Measurements from ENCODE around the gene TMEM30A. TPM values are rescaled to one million over a fixed set of nuclear protein-coding genes. Genes with fewer than 3 reads are reported as not detected.

TMEM30A gene
- polyA plus RNA-seq, 1 donor from 2014 or later = 31.5 TPM

GRCh38 chr6:75282706-75283105 is 1.9 kb downstream of the TMEM30A start:
- Mint-ChIP-seq H3K9me3 (no peaks in the 10 kb centered on the region), H3K36me3 (peaks cover 4% of the 10 kb centered on the region), H3K4me3 (peak overlapping the region; percentile 39 to 83 (median 68)), H3K27ac (no peak overlapping the region), H3K27me3 (no peaks in the 10 kb centered on the region), H3K4me1 (peaks cover 25 to 47% (median 34%) of the 10 kb centered on the region in 3 donors)

- Mint-ChIP-seq H3K9me3 (no peaks in the 10 kb centered on the region), H3K4me1 (peaks cover 21 to 37% (median 32%) of the 10 kb centered on the region in 3 donors), H3K27me3 (no peaks in the 10 kb centered on the region), H3K4me3 (peak overlapping the region in 2 of 4 donors; percentile 56 to 59), H3K27ac (peak overlapping the region in 1 of 3 donors; percentile 33), H3K36me3 (peaks cover 2% of the 10 kb centered on the region)
Measured at GRCh38 chr6:75281653-75282052, 2.9 kb downstream of the TMEM30A start.

- Mint-ChIP-seq H3K27ac (peak overlapping the region in 1 of 3 donors; percentile 28), H3K4me3 (no peak overlapping the region), H3K4me1 (peaks cover 30 to 42% (median 31%) of the 10 kb centered on the region in 3 donors), H3K27me3 (no peaks in the 10 kb centered on the region), H3K36me3 (peaks cover 2% of the 10 kb centered on the region), H3K9me3 (no peaks in the 10 kb centered on the region)
Measured at GRCh38 chr6:75280131-75280855, 4.3 kb downstream of the TMEM30A start.

- Mint-ChIP-seq H3K27ac (no peak overlapping the region), H3K4me1 (peaks cover 35 to 48% (median 36%) of the 10 kb centered on the region in 3 donors), H3K4me3 (no peak overlapping the region), H3K36me3 (peaks cover 2% of the 10 kb centered on the region), H3K27me3 (no peaks in the 10 kb centered on the region), H3K9me3 (no peaks in the 10 kb centered on the region)
Measured at GRCh38 chr6:75279418-75279817, 5.2 kb downstream of the TMEM30A start.

- H3K27me3 Mint-ChIP-seq = no peaks in the 10 kb centered on the region
- peaks cover 43 to 56% (median 44%) of the 10 kb centered on the region in 3 donors for H3K4me1 Mint-ChIP-seq
- H3K9me3 Mint-ChIP-seq = no peaks in the 10 kb centered on the region
- peak overlapping the region in 1 of 3 donors; percentile 34 for H3K27ac Mint-ChIP-seq
- peaks cover 2% of the 10 kb centered on the region for H3K36me3 Mint-ChIP-seq
- H3K4me3 Mint-ChIP-seq = peak overlapping the region in 1 of 4 donors; percentile 23
Measured at GRCh38 chr6:75278474-75279077, 6.0 kb downstream of the TMEM30A start.

GRCh38 chr6:75275067-75275466 is 9.5 kb downstream of the TMEM30A start:
- Mint-ChIP-seq H3K9me3 (no peaks in the 10 kb centered on the region), H3K4me1 (peaks cover 41 to 56% (median 44%) of the 10 kb centered on the region in 3 donors), H3K4me3 (no peak overlapping the region), H3K36me3 (peaks cover 7% of the 10 kb centered on the region), H3K27ac (peak overlapping the region in 1 of 3 donors; percentile 54), H3K27me3 (no peaks in the 10 kb centered on the region)

GRCh38 chr6:75273009-75273408 is 11.6 kb downstream of the TMEM30A start:
- H3K4me3 Mint-ChIP-seq = peak overlapping the region in 1 of 4 donors; percentile 43
- no peaks in the 10 kb centered on the region for H3K9me3 Mint-ChIP-seq
- H3K4me1 Mint-ChIP-seq = peaks cover 30 to 50% (median 31%) of the 10 kb centered on the region in 3 donors
- peak overlapping the region in 2 of 3 donors; percentile 52 to 67 for H3K27ac Mint-ChIP-seq
- no peaks in the 10 kb centered on the region for H3K27me3 Mint-ChIP-seq
- H3K36me3 Mint-ChIP-seq = peaks cover 7% of the 10 kb centered on the region

- Mint-ChIP-seq H3K4me3 (no peak overlapping the region), H3K27ac (peak overlapping the region in 2 of 3 donors; percentile 13 to 67), H3K4me1 (peaks cover 31 to 53% (median 33%) of the 10 kb centered on the region in 3 donors)
Measured at GRCh38 chr6:75272145-75272840, 12.3 kb downstream of the TMEM30A start.

GRCh38 chr6:75268988-75269354 is 15.6 kb downstream of the TMEM30A start:
- H3K9me3 Mint-ChIP-seq = no peaks in the 10 kb centered on the region
- no peaks in the 10 kb centered on the region for H3K27me3 Mint-ChIP-seq
- peak overlapping the region in 1 of 3 donors; percentile 26 for H3K27ac Mint-ChIP-seq
- H3K4me1 Mint-ChIP-seq = peaks cover 14 to 32% (median 18%) of the 10 kb centered on the region in 3 donors
- H3K36me3 Mint-ChIP-seq = peaks cover 5% of the 10 kb centered on the region
- H3K4me3 Mint-ChIP-seq = no peak overlapping the region

More at GRCh38 chr6:75272145-75272840, 12.3 kb downstream of the TMEM30A start:
- Mint-ChIP-seq H3K27me3 (no peaks in the 10 kb centered on the region), H3K36me3 (peaks cover 7% of the 10 kb centered on the region), H3K9me3 (no peaks in the 10 kb centered on the region)

GRCh38 chr6:75268121-75268987 is 16.2 kb downstream of the TMEM30A start:
- no peaks in the 10 kb centered on the region for H3K27me3 Mint-ChIP-seq
- peaks cover 5% of the 10 kb centered on the region for H3K36me3 Mint-ChIP-seq
- no peak overlapping the region for H3K4me3 Mint-ChIP-seq
- peaks cover 10 to 29% (median 15%) of the 10 kb centered on the region in 3 donors for H3K4me1 Mint-ChIP-seq
- H3K9me3 Mint-ChIP-seq = no peaks in the 10 kb centered on the region
- peak overlapping the region in 1 of 3 donors; percentile 26 for H3K27ac Mint-ChIP-seq

- Mint-ChIP-seq H3K27ac (no peak overlapping the region), H3K36me3 (peaks cover 2% of the 10 kb centered on the region), H3K4me3 (no peak overlapping the region), H3K4me1 (peaks cover 10 to 22% (median 12%) of the 10 kb centered on the region in 3 donors), H3K9me3 (no peaks in the 10 kb centered on the region), H3K27me3 (no peaks in the 10 kb centered on the region)
Measured at GRCh38 chr6:75267461-75267860, 17.1 kb downstream of the TMEM30A start.

- Mint-ChIP-seq H3K4me1 (peaks cover 8 to 18% (median 10%) of the 10 kb centered on the region in 3 donors), H3K36me3 (peaks cover 2% of the 10 kb centered on the region), H3K9me3 (no peaks in the 10 kb centered on the region), H3K4me3 (no peak overlapping the region), H3K27me3 (no peaks in the 10 kb centered on the region), H3K27ac (peak overlapping the region in 1 of 3 donors; percentile 10)
Measured at GRCh38 chr6:75266716-75267291, 17.8 kb downstream of the TMEM30A start.

GRCh38 chr6:75263401-75263750 is 21.2 kb downstream of the TMEM30A start:
- peaks cover under 1% of the 10 kb centered on the region for H3K36me3 Mint-ChIP-seq
- peaks cover 3 to 10% (median 4%) of the 10 kb centered on the region in 3 donors for H3K4me1 Mint-ChIP-seq
- no peak overlapping the region for H3K4me3 Mint-ChIP-seq
- no peaks in the 10 kb centered on the region for H3K9me3 Mint-ChIP-seq
- no peaks in the 10 kb centered on the region for H3K27me3 Mint-ChIP-seq
- no peak overlapping the region for H3K27ac Mint-ChIP-seq

Data from IgD-negative memory B cell (primary cell).